ENCODE results near the gene SAMD4A.

Gene SAMD4A

DNA sequence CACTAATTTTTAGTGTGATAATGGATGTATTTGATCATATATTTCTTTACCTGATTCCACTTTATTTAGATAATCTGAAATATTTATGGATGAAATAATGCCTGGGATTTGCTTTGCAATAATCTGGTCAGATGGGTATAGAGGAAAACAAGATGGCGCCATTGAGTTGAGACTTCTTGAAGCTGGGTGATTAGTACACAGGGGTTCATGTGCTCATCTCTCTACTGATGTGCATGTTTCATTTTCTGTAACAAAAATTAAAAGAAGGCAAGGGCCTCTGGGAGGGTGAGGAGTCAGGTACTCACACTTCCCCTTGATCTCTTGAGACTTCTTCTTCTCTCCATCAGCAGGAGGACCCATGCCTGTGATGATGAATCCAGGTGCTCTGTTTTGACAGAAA, 273.9 kb downstream of the SAMD4A start:
- H2AFZ ChIP-seq (ENCODE audit: low read depth): no peak overlapping the region
- H3K9ac ChIP-seq: no peak overlapping the region
- H4K20me1 ChIP-seq (ENCODE audit: insufficient read depth): no peaks in the 10 kb centered on the region
- no peaks in the 10 kb centered on the region for H3K36me3 ChIP-seq (ENCODE audit: insufficient read depth)
- H3K4me2 ChIP-seq: no peak overlapping the region
- no peak overlapping the region for H3K4me3 ChIP-seq (IDR thresholded peaks at IDR 0.05; ENCODE audit: insufficient read depth, low read depth, low read length)
- H3K27ac ChIP-seq: no peak overlapping the region
- H3K4me1 ChIP-seq (ENCODE audit: low read depth, poor library complexity, severe bottlenecking): no peaks in the 10 kb centered on the region
- H3K79me2 ChIP-seq (ENCODE audit: insufficient read depth, low read depth): no peaks in the 10 kb centered on the region
- TF ChIP-seq, protein P1, sequence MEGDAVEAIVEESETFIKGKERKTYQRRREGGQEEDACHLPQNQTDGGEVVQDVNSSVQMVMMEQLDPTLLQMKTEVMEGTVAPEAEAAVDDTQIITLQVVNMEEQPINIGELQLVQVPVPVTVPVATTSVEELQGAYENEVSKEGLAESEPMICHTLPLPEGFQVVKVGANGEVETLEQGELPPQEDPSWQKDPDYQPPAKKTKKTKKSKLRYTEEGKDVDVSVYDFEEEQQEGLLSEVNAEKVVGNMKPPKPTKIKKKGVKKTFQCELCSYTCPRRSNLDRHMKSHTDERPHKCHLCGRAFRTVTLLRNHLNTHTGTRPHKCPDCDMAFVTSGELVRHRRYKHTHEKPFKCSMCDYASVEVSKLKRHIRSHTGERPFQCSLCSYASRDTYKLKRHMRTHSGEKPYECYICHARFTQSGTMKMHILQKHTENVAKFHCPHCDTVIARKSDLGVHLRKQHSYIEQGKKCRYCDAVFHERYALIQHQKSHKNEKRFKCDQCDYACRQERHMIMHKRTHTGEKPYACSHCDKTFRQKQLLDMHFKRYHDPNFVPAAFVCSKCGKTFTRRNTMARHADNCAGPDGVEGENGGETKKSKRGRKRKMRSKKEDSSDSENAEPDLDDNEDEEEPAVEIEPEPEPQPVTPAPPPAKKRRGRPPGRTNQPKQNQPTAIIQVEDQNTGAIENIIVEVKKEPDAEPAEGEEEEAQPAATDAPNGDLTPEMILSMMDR (conservative IDR thresholded peaks at IDR 0.05; ENCODE audit: low read depth, low read length): no peak
- H3K27me3 ChIP-seq (ENCODE audit: insufficient read depth, low read depth): no peaks in the 10 kb centered on the region

All from KMS-11 (cell line).